ENCODE measurements around the gene CCDC179. TPM values are rescaled to one million over a fixed set of nuclear protein-coding genes. Genes with fewer than 3 reads are reported as not detected.

CCDC179 gene
- total RNA-seq, 2 experiments from 2014 or later, result not detected

GRCh38 chr11:22851477-22851876, 8.8 kb downstream of the CCDC179 start:
- POLR2A ChIA-PET, result no interaction called here
- Mint-ChIP-seq H3K36me3 (ENCODE audit: low read depth) (no peaks in the 10 kb centered on the region), H3K27me3 (no peaks in the 10 kb centered on the region)

DNA sequence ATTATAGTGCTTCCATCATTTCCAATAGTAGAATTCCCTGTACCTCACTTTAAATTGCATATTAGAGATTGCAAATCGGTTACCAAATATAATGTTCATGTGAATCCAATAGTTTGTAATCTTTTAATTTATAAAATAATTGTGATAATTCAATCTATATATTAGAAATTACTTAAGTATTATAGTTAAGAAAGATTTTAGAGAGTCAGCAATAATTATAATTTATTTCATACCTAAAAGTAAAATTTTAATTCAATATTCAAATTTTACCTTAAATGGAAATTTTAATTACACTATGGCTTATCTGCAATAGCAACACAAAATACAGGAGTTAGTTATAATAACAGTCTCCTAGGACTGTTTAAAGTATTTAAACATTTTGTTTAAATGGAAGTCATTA, 13.5 kb downstream of the CCDC179 start:
- Mint-ChIP-seq H3K27me3 (no peaks in the 10 kb centered on the region), H3K36me3 (ENCODE audit: low read depth) (no peaks in the 10 kb centered on the region), H3K27ac (no peak overlapping the region), H3K4me1 (no peaks in the 10 kb centered on the region), H3K4me3 (no peak overlapping the region), H3K9me3 (no peaks in the 10 kb centered on the region)
- ChIA-PET CTCF (no interaction called here), POLR2A (no interaction called here)
- DNase-seq, result no peak

More at GRCh38 chr11:22851477-22851876, 8.8 kb downstream of the CCDC179 start:
- H3K4me3 Mint-ChIP-seq, result no peak overlapping the region
- H3K4me1 Mint-ChIP-seq, result no peaks in the 10 kb centered on the region
- CTCF ChIA-PET, result interaction anchor here (1.0 to 1.6 kb wide), 3 partner anchors 22 to 64 kb away, joined by 3 to 4 read pairs (median 4); partner anchors contain the start of gene SVIP
- H3K27ac Mint-ChIP-seq, result no peak overlapping the region
- H3K9me3 Mint-ChIP-seq, result no peaks in the 10 kb centered on the region
- no peak for DNase-seq

DNA sequence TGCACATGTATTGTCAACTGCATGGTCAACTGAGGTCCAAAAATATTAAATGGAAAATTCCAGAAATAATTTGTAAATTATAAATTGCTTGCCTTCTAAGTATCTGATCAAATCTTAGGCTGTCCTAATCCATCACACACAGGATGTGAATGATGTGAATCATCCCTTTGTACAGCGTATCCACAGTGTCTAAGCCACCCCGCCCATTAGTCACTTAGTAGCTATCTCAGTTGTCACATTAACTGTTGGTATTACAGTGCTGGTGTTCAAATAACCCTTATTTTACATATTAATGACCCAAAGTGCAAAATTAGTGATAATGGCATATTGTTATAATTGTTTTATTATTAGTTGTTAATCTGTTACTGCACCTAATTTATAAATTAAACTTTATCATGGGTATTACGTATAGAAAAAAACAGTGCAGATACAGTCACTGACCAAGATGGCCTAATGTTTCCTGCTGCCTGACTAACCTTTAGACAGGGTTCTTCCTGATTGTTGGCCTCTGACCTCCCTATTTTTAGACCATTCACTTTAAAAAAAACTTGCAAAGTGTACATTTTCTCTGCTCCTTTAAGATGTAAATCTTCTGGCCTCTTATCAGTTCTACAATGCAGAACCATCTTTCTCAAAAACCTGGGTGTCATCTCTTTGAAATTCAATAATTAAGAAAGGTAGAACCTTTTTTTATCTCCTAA, 27.8 kb downstream of the CCDC179 start:
- Mint-ChIP-seq H3K4me1 (peaks cover 11% of the 10 kb centered on the region), H3K36me3 (ENCODE audit: low read depth) (no peaks in the 10 kb centered on the region), H3K27ac (no peak overlapping the region), H3K27me3 (no peaks in the 10 kb centered on the region), H3K4me3 (no peak overlapping the region), H3K9me3 (no peaks in the 10 kb centered on the region)
- CTCF ChIA-PET, result no interaction called here
- POLR2A ChIA-PET, result no interaction called here
- no peak for DNase-seq

- H3K36me3 Mint-ChIP-seq (ENCODE audit: low read depth), result peaks cover 5% of the 10 kb centered on the region
- POLR2A ChIA-PET, result interaction anchor here (0.6 kb wide), 1 partner anchor 173 kb away, joined by 3 read pairs; no protein-coding TSS in a partner anchor
- H3K27me3 Mint-ChIP-seq, result no peaks in the 10 kb centered on the region
- CTCF ChIA-PET, result interaction anchor here (1.2 to 2.1 kb wide), 7 partner anchors 8 to 205 kb away, joined by 3 to 9 read pairs (median 4); partner anchors contain the start of gene FANCF
- DNase-seq, result no peak
- H3K4me1 Mint-ChIP-seq, result peaks cover 14% of the 10 kb centered on the region
- peak overlapping the region; percentile 89 for H3K4me3 Mint-ChIP-seq
- H3K27ac Mint-ChIP-seq, result peak overlapping the region; percentile 92
- H3K9me3 Mint-ChIP-seq, result no peaks in the 10 kb centered on the region
Observed at GRCh38 chr11:22830082-22830414, 30.2 kb downstream of the CCDC179 start.

DNA sequence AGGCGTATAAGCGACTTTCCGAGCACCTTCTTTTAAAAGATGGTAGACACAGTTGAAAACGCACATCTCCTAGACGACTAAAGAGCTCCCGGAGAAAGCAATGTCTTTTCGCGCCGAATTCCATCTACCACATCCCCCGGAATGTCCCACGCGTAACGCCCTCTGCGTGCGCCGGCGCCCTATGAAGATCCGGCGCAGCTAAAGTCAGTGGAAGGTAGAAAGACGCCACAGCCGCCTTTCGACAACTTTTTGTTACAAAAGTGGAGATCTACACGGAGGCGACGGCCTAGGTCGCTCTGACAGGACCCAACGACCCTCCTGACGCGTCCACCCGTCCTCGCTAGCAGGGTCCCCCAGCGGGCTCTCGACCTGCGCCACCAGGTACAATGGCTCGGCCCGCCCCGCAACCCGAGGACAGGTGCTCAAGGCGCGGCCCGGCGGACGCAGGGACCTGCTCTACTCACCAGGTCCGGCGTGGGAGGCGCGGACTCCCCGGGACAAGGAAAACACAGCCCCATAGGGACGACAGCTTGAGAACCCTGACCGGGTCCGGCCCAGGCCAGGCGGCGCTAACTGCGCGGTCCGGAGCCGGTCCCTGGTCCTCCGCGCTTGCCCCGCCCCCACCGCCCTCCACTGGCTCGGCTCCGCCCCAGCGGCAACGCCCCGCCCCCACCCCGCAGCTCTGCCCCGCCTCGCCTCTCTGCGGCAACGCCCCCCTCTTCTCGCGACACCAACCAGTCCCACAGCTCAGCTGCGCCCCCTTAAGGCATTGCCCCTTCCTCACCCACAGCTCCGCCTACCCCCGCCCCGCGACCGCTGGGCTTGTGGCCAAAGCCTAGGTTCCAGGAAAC, 30.8 kb downstream of the CCDC179 start, which contains the start of gene SVIP:
TSS of gene SVIP (minus strand) at position 571 of the 851 bp plus-strand sequence. CDS start at position 518, 53 bp downstream.
- POLR2A ChIA-PET, result interaction anchor here (0.6 kb wide), 2 partner anchors 29 to 173 kb away, joined by 3 read pairs; no protein-coding TSS in a partner anchor
- peak within 1 kb of the TSS; percentile 89 for H3K4me3 Mint-ChIP-seq
- peak; percentile 94 for DNase-seq
- peak within 1 kb of the TSS; percentile 92 for H3K27ac Mint-ChIP-seq
- no peaks in the 10 kb centered on the region for H3K27me3 Mint-ChIP-seq
- H3K9me3 Mint-ChIP-seq, result no peaks in the 10 kb centered on the region
- H3K36me3 Mint-ChIP-seq (ENCODE audit: low read depth), result peaks cover 10% of the 10 kb centered on the region
- peaks cover 14% of the 10 kb centered on the region for H3K4me1 Mint-ChIP-seq
- CTCF ChIA-PET, result interaction anchor here (0.5 to 2.1 kb wide), 10 partner anchors 9 to 378 kb away, joined by 3 to 9 read pairs (median 4); partner anchors contain the start of gene FANCF

- ChIA-PET CTCF (interaction anchor here (0.9 to 2.1 kb wide), 3 partner anchors 10 to 208 kb away, joined by 3 to 9 read pairs (median 4); no protein-coding TSS in a partner anchor), POLR2A (no interaction called here)
- no peak for DNase-seq
- peaks cover 10% of the 10 kb centered on the region for H3K36me3 Mint-ChIP-seq (ENCODE audit: low read depth)
- no peaks in the 10 kb centered on the region for H3K9me3 Mint-ChIP-seq
- no peaks in the 10 kb centered on the region for H3K27me3 Mint-ChIP-seq
- peaks cover 14% of the 10 kb centered on the region for H3K4me1 Mint-ChIP-seq
- peak overlapping the region; percentile 92 for H3K27ac Mint-ChIP-seq
- peak overlapping the region; percentile 89 for H3K4me3 Mint-ChIP-seq
Observed at GRCh38 chr11:22828373-22828772, 31.9 kb downstream of the CCDC179 start.

DNA sequence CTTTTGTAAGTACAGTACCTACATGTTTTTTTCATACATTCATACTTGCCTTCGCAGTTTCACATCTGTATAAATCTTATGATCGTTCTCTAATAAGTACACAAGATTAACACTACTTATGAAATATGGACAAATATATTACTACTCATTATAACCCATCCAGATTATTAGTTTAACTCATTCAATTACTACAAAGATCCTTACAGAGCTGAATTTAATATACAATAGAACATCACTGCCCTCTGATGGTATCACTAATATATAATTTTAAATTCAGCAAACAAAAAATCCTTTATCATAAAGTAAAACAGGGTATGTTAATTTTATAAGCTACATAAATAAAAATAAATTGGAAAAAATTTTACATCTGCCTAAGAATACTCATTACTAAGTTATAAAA, 38.1 kb downstream of the CCDC179 start:
- CTCF ChIA-PET, result no interaction called here

GRCh38 chr11:22809893-22810292, 50.4 kb downstream of the CCDC179 start:
- no peak overlapping the region for H3K27ac Mint-ChIP-seq
- ChIA-PET CTCF (interaction anchor here (2.3 kb wide), 1 partner anchor 20 kb away, joined by 7 read pairs; the partner anchor contains the start of gene SVIP), POLR2A (no interaction called here)
- no peaks in the 10 kb centered on the region for H3K27me3 Mint-ChIP-seq
- no peak overlapping the region for H3K4me3 Mint-ChIP-seq
- peaks cover 3% of the 10 kb centered on the region for H3K4me1 Mint-ChIP-seq
- DNase-seq, result no peak
- H3K36me3 Mint-ChIP-seq (ENCODE audit: low read depth), result no peaks in the 10 kb centered on the region
- H3K9me3 Mint-ChIP-seq, result peaks cover 6% of the 10 kb centered on the region

More for the DNA sequence above, 38.1 kb downstream of the CCDC179 start:
- H3K27me3 Mint-ChIP-seq, result no peaks in the 10 kb centered on the region
- DNase-seq, result no peak
- peaks cover 35% of the 10 kb centered on the region for H3K36me3 Mint-ChIP-seq (ENCODE audit: low read depth)
- no peak overlapping the region for H3K27ac Mint-ChIP-seq
- no peaks in the 10 kb centered on the region for H3K9me3 Mint-ChIP-seq
- POLR2A ChIA-PET, result no interaction called here
- peaks cover under 1% of the 10 kb centered on the region for H3K4me1 Mint-ChIP-seq
- H3K4me3 Mint-ChIP-seq, result no peak overlapping the region

GRCh38 chr11:22808571-22809197, 51.6 kb downstream of the CCDC179 start:
- H3K36me3 Mint-ChIP-seq (ENCODE audit: low read depth), result no peaks in the 10 kb centered on the region
- H3K27ac Mint-ChIP-seq, result no peak overlapping the region
- H3K27me3 Mint-ChIP-seq, result no peaks in the 10 kb centered on the region
- POLR2A ChIA-PET, result no interaction called here
- H3K4me1 Mint-ChIP-seq, result peaks cover 3% of the 10 kb centered on the region
- no peak overlapping the region for H3K4me3 Mint-ChIP-seq
- DNase-seq, result no peak
- peaks cover 6% of the 10 kb centered on the region for H3K9me3 Mint-ChIP-seq
- CTCF ChIA-PET, result interaction anchor here (2.3 kb wide), 1 partner anchor 21 kb away, joined by 7 read pairs; the partner anchor contains the start of gene SVIP

DNA sequence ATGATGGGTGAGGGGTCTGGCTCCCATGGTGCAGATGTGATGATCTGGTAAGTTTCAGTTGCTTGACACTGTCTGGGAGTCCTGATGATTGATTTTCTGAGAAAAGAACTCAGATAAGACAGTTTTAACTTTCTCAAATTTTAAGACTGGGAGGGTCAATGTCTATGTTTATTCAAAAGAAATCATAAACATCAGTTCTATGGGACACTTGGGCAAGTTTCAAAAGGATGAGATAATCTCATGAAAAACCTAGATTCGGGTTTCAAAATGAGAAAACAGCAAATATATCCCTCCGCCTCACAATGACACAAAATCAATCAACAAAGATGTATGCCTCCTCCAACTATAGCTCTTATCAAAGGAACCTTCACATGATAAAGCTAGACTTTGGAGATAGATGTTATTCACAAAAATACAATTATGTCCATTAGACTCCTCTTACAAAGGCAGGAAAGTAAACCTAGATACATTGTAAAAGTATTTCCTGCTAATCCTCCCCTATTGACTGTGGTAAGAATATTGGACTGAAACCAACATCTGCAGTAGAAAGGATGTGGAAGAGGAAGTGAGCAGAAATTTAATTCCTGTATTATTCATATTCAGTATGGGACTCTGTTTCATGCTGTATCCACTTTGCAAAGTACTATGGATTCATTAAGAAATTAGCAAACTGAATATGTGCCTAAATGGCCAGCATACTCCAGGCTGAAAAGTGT, 52.3 kb downstream of the CCDC179 start:
- POLR2A ChIA-PET, result no interaction called here

GRCh38 chr11:22807391-22807790, 52.9 kb downstream of the CCDC179 start:
- CTCF ChIA-PET, result no interaction called here
- no peaks in the 10 kb centered on the region for H3K36me3 Mint-ChIP-seq (ENCODE audit: low read depth)
- H3K4me1 Mint-ChIP-seq, result peaks cover 3% of the 10 kb centered on the region
- no peak for DNase-seq
- no peak overlapping the region for H3K4me3 Mint-ChIP-seq
- POLR2A ChIA-PET, result no interaction called here
- no peaks in the 10 kb centered on the region for H3K27me3 Mint-ChIP-seq
- H3K9me3 Mint-ChIP-seq, result peaks cover 6% of the 10 kb centered on the region
- no peak overlapping the region for H3K27ac Mint-ChIP-seq

More for the DNA sequence above, 52.3 kb downstream of the CCDC179 start:
- Mint-ChIP-seq H3K27me3 (no peaks in the 10 kb centered on the region), H3K4me1 (peaks cover 3% of the 10 kb centered on the region), H3K27ac (no peak overlapping the region), H3K9me3 (peaks cover 6% of the 10 kb centered on the region), H3K4me3 (no peak overlapping the region), H3K36me3 (ENCODE audit: low read depth) (no peaks in the 10 kb centered on the region)
- CTCF ChIA-PET, result no interaction called here
- DNase-seq, result no peak

DNA sequence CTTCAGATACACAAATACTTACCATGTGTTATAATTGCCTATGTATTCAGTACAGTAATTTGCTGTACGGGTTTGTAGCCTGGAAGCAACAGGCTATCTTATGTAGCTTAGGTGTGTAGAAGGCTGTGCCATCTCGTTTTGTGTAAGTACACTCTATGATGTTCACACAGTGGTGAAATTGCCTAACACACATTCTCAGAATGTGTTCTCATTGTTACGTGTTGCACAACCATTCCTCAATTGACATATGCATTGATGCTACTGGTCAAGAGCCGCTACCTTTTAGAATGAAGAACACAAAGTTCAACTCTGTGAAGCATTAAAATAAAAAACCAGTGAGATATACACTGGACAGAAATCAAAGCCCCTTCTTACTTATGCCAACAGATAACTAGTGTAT, 57.4 kb downstream of the CCDC179 start:
- ChIA-PET POLR2A (no interaction called here), CTCF (no interaction called here)
- Mint-ChIP-seq H3K4me3 (no peak overlapping the region), H3K9me3 (no peaks in the 10 kb centered on the region), H3K4me1 (no peaks in the 10 kb centered on the region), H3K27ac (no peak overlapping the region), H3K36me3 (ENCODE audit: low read depth) (no peaks in the 10 kb centered on the region), H3K27me3 (peaks cover 1% of the 10 kb centered on the region)
- DNase-seq, result no peak

All from activated CD4-positive, alpha-beta T cell treated with anti-CD3 and anti-CD28 coated beads, Interleukin-2, amount 10 ng/mL, durations not matched to agents 7 days and 5 days (primary cell).